ENCODE data around the gene POM121L12.

Gene POM121L12

GRCh38 chr7:53070883-53071282, 35.5 kb downstream of the POM121L12 start:
- Histone ChIP-seq H3K27me3 (replicated peaks; ENCODE audit: control insufficient read depth, insufficient read depth, low read length) (no peaks in the 10 kb centered on the region), H3K36me3 (ENCODE audit: control insufficient read depth, insufficient read depth, low read length) (no peaks in the 10 kb centered on the region), H3K4me3 (replicated peaks; ENCODE audit: low read depth, low read length) (no peak overlapping the region)
- no peak for TF ChIP-seq CTCF (IDR thresholded peaks at IDR 0.05; ENCODE audit: insufficient read depth, low read length, poor library complexity, severe bottlenecking)
- no peak for DNase-seq (ENCODE audit: extremely low read depth, insufficient read length)
